Hematopoietic multipotent progenitor cell treated with erythropoietin and hydrocortisone succinate and interleukin-3 and kit ligand, for 8 days (in vitro differentiated cells): Measurements from ENCODE around the gene GNA14.
"Not testable (repeated sequence)": the region's sequence is repeated elsewhere in the genome, so short reads cannot be mapped to it uniquely, and the experiment has no call there.

Source experiments
- DNase-seq: peaks from one replicate; pipeline ENCODE4 v3.0.0-alpha.2; 2015

Gene GNA14

GRCh38 chr9:77640741-77641580 lies 7.2 kb downstream of the GNA14 start:
- DNase-seq, result no peak

DNA sequence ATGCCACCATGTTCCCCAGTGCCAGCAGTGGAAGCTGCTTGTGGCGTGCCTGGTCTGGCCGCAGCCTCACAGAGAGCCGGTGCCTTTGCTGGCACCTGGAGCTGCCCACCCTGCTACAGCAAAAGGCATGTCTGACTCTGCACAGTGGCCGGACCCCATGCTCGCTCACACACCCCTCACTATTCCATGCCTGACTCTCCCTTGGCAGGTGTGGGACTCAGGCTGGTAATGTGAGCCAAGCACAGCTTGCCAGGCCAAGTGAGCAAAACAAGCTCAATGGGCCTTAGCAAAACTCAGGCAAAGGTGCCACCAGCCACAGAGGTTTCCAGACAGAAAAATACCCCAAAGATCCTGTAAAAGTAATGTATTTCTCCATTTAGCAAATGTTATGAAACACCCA lies 15.5 kb downstream of the GNA14 start:
- no peak for DNase-seq

DNA sequence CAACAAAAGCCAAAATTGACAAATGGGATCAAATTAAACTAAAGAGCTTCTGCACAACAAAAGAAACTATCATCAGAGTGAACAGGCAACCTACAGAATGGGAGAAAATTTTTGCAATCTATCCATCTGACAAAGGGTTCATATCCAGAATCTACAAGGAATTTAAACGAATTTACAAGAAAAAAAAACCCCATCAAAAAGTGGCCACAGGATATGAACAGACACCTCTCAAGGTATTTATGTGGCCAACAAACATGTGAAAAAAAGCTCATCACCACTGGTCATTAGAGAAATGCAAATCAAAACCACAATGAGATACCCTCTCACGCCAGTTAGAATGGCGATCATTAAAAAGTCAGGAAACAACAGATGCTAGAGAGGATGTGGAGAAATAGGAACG lies 19.3 kb downstream of the GNA14 start:
- DNase-seq, result not testable (repeated sequence)

DNA sequence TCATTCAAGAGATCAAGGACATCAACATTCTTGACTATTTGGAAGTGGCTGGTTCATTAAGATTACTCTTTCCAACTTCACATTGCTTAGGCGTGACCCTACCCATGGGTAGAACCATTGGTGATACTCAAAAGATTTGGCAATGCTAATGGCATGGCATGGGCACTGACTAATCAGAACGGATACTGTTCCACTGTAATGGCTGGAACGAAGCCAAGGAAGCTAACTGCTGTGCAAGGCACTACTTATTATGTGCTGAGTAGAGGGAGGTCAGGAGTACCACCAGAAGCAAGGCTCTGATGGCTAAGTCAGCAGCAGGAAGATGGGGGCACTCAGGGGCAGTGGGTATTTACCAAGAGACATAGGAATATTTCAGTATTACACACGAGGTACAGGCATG lies 31.9 kb downstream of the GNA14 start:
- no peak for DNase-seq

DNA sequence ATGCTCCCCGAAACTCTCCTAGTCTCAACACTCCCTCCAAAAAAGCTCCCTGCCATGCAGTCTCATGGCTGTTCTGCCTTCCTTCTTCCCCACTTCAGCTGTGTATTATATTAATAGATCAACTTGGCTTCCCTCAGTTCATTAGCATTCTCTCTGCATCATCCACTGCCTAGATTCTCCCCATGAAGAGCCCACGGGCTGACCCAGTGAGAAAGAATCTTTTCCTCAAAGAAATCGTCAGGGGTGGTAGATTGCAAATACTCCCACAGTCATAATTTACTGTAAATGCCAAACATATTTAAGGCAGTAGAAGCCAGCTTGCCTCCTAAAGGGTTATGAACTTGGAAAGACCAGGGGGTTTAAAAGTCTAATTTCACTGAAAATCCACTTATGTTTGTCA lies 33.5 kb downstream of the GNA14 start:
- DNase-seq, result no peak

GRCh38 chr9:77606526-77606925 lies 41.6 kb downstream of the GNA14 start:
- DNase-seq, result no peak

GRCh38 chr9:77605449-77606220 lies 42.5 kb downstream of the GNA14 start:
- DNase-seq, result no peak

GRCh38 chr9:77604316-77604715 lies 43.8 kb downstream of the GNA14 start:
- no peak for DNase-seq

- DNase-seq, result no peak
Measured at GRCh38 chr9:77602852-77603251, 45.3 kb downstream of the GNA14 start.

DNA sequence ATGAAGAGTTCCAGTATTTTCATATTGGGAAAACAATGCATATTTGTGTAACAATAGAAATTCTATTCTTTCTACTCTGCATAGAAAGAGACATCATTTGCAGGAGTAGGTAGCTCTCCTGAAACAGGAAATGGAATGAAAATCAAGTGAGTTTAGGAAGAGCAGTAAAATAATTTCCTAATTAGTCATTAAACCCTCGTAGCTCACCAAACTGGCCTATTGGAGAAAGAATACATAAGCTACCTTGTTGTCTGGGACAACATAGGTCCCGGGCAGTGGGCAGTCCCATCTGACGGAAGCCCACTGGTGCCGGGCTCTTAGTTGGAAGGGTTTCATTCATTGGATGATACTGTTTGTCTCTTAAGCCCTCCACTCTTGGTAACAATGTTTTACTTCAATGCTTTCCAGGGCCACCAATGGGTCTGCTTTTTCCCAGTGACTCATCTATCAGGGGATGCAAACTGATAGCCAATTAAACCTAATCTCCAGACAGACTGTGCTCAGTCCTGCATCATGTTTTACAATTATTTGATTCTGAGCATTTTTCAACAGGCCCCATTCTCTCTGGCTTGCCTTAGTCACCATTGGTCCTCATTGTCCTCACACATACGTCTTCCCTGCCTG lies 46.5 kb downstream of the GNA14 start:
- no peak for DNase-seq

DNA sequence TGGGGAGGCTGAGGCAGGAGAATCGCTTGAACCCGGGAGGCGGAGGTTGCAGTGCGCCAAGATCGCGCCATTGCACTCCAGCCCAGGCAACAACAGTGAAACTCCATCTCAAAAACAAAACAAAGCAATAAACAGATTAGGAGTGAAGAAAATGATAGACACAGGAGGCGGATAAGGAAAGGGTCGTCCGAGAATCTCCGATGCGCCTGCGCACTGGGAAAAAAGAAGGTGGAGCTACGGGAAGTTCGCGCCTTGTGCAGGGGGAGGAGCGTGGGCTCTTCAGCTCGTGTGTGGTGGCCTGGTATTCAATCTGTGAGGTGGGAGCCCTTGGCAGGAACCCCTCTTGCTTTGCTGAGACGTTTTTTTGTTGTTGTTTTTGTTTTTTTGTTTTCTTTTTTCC lies 47.3 kb downstream of the GNA14 start:
- DNase-seq, result no peak

DNA sequence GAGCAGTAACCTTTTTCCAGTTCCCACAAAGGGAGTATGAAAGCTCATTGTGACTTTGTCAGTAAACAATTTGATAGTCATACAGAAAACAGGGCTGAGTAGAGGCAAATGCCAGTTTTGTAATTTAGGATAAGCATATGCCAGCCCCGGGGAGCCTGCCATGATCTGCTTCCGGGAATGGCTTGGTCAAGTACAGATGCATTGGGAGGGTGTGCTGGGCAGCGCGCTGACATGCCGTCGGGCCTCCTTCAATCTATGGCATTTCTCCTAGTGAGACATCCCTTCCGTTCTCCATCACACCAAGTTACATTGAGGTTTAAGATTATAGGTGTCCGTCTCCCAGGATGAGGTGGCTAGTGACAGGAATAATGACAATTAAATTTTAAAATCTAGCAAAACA lies 48.6 kb downstream of the GNA14 start:
- DNase-seq, result no peak

DNA sequence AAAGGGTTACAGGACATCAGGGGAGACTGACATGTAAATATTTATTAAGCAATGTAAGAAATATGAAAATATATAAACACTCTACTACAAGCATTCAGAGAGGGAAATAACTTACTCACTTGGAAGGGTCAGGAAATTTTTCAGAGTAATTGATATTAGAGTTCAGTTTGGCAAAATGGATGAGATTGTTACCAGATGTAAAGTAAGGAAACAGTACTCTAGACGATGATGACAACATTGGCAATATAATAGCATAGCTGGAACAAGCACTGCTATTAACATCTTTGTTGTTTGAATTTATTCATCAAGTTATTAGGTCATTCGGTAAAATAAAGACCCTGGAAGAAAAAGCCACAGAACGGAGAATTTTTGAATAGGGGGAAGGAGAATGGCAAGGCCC lies 49.1 kb downstream of the GNA14 start:
- no peak for DNase-seq

GRCh38 chr9:77598524-77598923 lies 49.6 kb downstream of the GNA14 start:
- no peak for DNase-seq

DNA sequence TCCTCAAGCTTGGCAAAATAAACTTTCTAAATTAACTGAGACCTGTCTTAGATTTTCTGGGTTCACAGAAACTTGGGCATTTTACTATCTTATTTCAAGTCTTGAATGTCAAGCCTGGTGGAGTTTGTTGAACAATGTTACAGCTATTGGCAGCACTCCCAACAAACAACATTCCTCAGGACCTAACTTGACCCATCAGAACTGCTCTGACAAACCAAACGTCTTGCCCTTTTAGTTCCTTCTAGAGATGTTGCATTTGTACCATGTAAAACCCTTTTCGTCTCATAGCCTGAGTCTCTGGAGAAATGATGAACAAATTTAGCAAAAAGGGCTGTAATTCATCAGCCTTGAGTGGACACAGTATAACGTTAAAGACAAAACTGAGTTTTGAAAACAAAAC lies 51.1 kb downstream of the GNA14 start:
- no peak for DNase-seq

DNA sequence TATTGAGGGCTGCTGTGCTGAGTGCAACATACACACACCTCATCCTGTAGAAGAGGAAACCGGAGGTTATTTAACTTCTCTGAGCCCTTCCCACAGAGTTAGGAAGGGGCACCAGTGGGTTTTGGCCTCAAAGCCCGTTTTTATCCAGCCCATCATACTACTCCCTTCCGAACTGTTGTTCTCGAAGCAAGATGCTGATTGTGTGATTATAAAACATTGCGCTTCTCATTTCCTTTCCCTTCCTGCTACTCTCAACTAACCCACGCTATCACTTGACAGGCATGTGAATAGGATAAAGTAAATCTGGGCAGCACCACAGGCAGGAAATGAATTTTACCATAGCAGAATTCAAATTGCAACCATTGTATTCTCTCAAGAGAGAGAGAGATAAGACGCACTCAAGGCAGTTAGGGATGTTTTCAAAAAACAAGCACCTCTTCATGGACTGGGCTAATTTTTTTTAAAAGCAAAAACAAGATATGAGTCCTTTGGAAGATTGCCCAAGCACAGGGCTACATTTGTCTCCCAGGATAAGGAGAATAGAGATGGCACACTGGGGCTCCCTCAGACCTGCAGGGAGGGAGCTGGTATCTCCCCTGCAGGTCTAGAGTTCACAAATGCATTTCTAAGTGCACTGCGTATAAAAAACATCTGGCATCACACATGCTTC lies 52.6 kb downstream of the GNA14 start:
- peak; percentile 61 for DNase-seq

- DNase-seq, result no peak
Measured at GRCh38 chr9:77594963-77595362, 53.2 kb downstream of the GNA14 start.

GRCh38 chr9:77593528-77593927 lies 54.6 kb downstream of the GNA14 start:
- no peak for DNase-seq

DNA sequence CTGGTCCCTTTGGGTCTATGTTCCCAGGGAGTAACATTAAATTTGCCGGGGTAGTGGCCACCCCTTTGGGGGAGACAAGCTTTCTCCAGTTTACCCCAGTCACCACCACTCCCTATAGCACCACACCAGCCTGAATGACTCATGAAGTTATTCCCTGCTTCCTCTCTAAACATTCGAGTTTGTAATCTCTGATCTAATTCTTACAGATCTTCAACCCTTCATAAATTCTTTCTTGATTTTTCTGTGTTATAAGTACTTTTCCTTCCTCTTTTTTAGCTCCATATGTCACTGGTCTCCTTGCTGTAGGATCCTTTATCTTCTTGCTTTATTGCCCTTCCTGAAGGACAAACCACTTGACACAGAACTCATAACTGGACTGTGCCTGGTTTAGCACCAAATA lies 55.6 kb downstream of the GNA14 start:
- DNase-seq, result no peak

GRCh38 chr9:77589046-77589795 lies 58.9 kb downstream of the GNA14 start:
- no peak for DNase-seq

GRCh38 chr9:77588271-77588937 lies 59.7 kb downstream of the GNA14 start:
- DNase-seq, result peak; percentile 14

DNA sequence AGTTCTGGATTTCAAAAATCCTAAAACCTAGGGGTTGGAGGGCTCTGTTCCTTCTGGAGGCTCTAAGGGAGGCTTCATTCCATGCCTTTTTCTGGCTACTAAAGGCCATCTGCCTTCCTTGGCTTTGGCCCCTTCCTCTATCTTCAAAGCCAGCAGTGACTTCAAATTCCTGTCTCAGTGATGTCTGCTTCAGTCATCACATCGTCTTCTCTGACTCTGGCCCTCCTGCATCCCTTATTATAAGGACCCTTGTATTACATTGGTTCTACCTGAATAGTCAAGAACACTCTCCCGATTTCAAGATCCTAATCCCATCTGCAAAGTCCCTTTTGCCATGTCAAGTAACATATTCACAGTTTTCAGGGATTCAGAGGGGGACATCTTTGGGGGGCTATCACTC lies 60.3 kb downstream of the GNA14 start:
- DNase-seq, result no peak
